Measurements from ENCODE around the gene HCN3.

The HCN3 gene

DNA sequence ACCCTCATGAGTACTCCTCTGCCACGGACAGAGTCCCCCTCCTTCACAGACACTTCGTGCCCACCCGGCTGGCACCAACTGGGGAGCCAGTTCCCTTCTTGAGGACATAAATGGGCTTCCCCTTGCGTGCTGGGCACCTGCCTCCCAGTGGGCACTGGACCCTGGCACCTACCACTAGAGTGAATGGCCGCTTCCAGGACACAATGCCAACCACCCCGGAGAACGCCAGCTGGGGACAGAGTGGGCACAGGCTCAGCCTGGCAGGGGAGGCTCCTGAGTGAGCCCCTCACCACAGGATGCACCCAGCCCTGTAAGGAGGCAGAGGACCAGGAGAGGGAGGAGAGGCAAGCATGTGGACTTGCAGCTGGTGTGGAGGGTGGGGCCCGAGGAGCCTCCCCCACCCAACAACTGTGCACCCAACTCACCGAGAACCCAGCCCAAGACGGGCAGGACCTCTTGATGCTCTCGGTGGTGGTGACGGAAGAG, 23.0 kb upstream of the HCN3 start:
- DNase-seq, result no peak

GRCh38 chr1:155254714-155255242, 22.5 kb upstream of the HCN3 start:
- peak in 1 of 4 experiments; percentile 14 for DNase-seq

- peak; percentile 66 to 88 (median 77) for DNase-seq
These were observed 21.8 kb upstream of the HCN3 start, which contains the start of gene ENTREP3 for GRCh38 chr1:155255243-155256007. Gene ENTREP3 (minus strand): TSS chr1:155255483. CDS start chr1:155254877, 606 bp downstream.

GRCh38 chr1:155256058-155256852, 21.0 kb upstream of the HCN3 start:
- no peak for DNase-seq

- no peak for DNase-seq
These were observed 17.0 kb upstream of the HCN3 start for GRCh38 chr1:155260276-155260675.

- peak in 2 of 4 experiments; percentile 29 to 44 for DNase-seq
These were observed 15.8 kb upstream of the HCN3 start for GRCh38 chr1:155261493-155261851.

DNA sequence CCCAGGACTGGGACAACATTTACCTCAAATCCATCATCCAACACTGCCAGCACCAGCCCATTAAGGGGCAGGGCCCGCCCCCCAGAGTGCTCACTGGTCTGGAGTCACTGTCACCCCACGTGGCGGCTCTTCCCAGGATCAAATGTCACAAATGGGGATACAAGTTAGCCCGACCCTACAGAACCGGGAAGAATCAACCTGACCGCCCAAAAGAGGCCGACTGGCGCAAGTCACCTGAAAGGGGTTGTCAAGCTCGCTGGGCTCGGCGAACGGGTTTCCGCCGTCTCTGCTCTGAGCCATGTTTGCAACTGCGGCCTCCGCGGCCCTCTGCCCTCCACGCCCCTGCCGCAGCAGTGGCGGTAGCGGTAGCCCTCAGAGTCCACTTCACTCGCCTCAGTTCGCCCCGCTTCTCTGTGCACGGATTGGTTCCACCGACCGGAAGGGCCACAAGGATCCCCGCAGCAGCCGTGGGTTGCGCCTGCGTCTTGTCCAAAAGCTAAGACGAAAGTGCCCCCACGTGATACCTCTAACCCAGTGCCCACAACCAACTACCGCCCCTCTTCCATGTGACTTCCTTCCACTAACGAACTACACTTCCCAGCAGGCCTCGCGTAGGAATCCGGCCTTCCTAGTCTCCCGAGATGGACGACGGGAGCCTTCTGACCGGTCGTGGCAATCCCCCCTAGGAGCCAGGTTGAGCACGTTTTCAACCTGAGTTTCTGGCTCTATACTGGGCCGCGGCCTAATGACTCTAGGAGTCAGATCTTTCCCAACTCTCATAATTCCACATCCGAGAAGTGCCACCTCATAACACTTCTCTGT, 15.2 kb upstream of the HCN3 start, which contains the start of gene SCAMP3:
TSS of gene SCAMP3 (minus strand) at position 509 of the 822 bp plus-strand sequence. CDS start at position 300, 209 bp downstream.
- peak; percentile 97 to 99 (median 98) for DNase-seq

GRCh38 chr1:155263067-155263466, 14.2 kb upstream of the HCN3 start:
- DNase-seq, result no peak

DNA sequence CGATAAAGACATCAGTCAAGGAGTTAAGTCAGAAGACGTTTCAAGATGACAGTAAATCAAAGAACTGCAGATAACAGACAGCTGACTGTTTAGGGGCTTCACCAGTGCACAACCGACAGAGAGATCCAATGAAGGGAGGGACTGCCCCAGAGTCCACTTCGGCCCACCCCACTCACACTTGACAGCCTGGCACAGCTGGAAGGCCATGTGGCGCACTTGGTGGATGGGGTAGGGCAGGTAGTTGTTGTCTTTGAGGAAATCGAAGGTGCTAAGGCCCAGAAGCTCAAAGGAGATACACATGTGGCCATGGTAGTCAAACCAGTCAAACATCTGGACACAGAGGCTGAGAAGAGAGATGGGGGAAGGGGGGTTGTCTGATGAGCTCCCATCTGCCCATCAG, 10.7 kb upstream of the HCN3 start:
- no peak for DNase-seq

GRCh38 chr1:155267373-155267772, 9.9 kb upstream of the HCN3 start:
- no peak for DNase-seq

DNA sequence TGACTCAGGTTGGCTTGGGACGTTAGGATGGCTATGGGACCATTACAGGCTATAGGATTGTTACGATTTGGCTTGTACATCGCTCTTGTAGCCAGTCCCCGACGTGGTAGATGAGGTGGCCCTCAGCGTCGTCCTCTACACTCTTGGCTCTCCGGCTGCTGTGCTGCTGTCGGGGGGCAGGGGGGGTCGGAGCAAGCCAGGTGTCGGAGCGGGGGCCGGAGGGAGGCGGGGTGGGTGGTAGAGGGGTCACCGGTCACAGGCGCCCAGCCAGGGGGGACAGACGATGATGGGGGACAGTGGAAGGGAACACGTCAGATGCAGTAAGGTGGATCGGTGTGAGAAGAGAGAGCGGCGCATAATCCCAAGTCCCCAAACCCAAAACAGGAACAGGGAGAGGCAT, 8.6 kb upstream of the HCN3 start:
- DNase-seq, result no peak

DNA sequence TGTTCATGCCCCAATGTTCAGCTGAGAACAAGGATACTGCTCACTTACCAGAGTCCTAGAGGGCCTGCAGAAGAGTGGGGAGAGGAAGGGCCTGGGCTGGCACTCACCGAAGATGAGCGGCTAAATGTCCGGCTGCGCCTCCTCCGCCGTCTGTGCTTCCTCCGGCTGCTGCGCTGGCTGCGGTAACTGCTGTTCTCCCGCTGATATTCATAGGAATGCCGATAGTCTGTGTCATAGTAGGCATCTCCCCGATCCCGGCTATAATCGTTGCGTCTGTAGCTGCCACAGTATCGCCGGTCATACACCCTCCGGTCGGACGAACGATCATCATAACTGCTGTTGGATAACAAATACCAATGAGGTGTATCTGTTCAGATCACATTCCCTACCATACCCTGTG, 7.9 kb upstream of the HCN3 start:
- no peak for DNase-seq

DNA sequence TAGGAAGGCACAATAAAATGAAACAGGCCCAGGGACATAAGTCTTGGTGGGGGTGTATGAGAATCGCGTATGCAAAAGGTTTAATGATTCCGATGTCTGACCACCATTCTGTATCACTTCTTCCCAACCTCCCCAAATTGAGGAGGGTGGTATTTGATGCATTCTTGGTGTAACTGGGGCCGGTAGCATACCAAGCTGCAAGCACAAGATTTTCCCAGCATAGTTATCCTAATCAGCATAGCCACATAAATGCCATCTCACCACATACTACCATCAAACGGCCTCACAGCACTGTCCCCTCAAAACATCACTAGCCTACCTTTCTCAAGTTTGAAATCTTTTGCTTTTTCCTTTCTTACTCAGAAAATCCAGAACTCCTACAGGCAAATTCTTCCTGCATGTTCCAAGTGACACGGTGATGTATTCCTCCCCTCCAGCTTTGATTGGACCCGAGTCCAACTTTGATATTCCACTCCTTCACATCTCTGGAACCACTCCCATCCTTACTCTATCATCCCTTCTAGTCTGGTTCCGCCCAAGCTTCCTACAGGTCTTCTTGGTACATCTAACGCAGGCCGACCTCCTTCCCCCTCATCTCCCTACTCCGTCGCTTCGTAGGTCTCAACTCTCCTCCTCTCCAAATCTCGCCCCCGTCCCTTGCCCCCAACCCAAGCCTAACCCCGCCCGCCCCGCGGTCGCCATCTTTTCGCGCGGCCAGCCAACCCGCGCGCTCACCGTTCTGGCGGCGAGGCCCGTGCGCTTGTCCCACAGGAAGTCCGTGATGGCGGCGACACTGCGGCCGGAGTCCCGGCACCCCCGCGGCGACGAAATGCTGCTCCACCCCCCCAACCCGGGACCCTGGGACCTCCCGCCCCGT, 4.6 kb upstream of the HCN3 start:
- peak in 1 of 4 experiments; percentile 56 for DNase-seq

GRCh38 chr1:155273343-155274245, 3.7 kb upstream of the HCN3 start, which contains the start of gene CLK2:
Gene CLK2 (minus strand): TSS chr1:155273504. CDS start chr1:155270977, 2,527 bp downstream.
- DNase-seq, result peak; percentile 97 to 99 (median 98)

DNA sequence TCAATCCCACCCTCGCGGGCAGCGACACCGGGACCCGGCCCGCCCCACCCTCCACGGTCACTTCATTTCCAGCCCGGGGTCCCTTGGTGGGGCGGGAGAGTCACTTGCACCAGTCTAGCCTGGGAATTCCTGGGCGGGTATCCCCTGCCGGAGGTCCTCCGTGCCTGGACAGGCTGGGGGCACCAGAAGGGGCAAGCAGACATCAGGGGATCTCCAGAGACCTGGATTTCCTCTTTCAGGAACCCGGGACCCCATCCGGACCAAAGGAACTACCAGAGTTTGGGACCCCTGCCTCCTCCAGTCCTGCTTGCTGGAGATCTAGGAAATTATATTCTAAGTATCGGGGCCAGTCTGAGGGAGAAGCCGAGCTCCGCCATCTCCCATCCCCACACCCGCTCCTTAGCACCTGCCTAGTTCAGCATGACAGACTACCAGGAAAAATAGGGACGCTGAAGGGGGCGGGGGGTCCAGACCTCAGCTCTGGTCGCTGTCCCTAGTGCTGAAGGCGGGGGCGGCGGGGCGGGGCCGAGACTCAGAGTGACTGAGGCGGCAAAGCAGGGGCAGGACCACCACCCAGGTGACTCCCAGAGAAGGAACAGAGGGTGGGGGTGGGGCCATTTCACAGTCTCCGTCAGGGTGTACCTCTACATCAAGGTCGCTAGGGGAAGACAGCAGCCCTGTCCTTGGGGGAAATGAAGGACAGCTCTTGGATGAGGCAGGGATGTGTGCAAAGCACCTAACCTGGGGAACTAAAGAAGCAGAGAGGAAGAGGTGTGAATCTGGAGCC, 832 bp downstream of the HCN3 start:
- DNase-seq, result peak; percentile 24 to 55 (median 33)

DNA sequence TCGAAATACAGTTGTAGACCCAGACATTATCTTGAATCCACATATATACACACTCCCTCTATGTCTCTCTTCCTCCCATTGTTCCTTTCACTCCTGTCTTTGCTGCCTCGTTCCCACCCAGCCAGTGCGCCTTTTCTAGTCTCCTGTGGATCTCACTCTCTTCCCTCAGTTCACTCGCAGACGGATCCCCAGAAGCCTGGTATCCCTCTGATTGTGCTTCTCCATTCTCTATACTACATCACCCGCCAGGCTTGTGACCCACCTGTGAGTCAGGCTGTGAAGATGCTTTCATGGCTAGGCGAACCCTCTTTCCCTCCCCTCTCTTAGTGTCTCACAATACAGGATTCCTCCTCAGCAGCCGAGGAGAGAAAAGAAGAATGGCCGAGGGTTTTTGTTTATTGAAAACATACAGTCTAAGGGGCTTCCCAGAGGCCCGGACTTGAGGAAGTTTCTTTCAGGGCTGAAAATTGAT, 1.5 kb downstream of the HCN3 start:
- DNase-seq, result no peak

DNA sequence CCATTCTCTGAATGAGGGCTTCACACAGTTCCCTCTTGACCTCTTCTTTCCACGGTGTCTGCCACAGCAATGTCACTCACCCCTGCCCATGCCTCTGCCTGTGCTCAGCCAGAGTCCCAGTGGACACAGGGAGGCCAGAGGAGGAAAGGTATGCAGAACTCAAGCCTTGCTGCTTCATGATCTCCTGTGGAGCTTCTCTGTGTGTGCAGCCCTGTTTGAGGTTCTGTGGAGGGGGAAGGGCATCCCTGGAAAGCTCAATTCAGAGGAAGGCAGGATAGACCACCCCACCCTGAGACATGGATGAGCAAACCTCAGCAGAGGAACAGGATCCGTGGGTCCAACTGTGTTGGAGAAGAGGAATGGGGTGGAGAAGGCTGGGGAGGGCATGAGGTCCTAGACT, 2.0 kb downstream of the HCN3 start:
- no peak for DNase-seq

DNA sequence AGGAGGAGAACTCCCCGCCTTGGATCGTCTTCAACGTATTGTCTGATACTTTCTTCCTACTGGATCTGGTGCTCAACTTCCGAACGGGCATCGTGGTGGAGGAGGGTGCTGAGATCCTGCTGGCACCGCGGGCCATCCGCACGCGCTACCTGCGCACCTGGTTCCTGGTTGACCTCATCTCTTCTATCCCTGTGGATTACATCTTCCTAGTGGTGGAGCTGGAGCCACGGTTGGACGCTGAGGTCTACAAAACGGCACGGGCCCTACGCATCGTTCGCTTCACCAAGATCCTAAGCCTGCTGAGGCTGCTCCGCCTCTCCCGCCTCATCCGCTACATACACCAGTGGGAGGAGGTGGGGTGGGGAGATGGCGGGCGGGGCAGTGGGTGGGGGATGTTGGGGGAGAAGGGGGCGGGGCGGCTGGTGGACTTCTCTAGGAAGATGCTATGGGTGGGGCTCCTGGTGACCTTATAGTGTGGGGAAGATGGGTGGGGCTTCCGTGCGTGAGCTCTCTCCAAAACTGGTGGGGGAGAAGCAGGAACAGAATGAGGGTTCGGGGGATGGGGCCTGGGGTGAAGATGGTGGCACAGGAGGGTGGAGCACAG, 5.3 kb downstream of the HCN3 start:
- DNase-seq, result no peak

GRCh38 chr1:155284476-155284875, 7.2 kb downstream of the HCN3 start:
- DNase-seq, result no peak
